NCI-H82 treated with DMSO at 0.1 percent for 48 hours (cell line): ENCODE results near the gene CDK14.
A peak's percentile ranks its signal among the peaks of the same experiment; 100 is the strongest.

ENCODE experiments used
- DNase-seq: peaks from one replicate; lab custom pipeline; 2025; ENCODE audit not compliant: unreplicated experiment; lab: John Stamatoyannopoulos, UW

CDK14 gene

GRCh38 chr7:90596671-90597562 is 796 bp downstream of the CDK14 start:
- peak; percentile 15 for DNase-seq

DNA sequence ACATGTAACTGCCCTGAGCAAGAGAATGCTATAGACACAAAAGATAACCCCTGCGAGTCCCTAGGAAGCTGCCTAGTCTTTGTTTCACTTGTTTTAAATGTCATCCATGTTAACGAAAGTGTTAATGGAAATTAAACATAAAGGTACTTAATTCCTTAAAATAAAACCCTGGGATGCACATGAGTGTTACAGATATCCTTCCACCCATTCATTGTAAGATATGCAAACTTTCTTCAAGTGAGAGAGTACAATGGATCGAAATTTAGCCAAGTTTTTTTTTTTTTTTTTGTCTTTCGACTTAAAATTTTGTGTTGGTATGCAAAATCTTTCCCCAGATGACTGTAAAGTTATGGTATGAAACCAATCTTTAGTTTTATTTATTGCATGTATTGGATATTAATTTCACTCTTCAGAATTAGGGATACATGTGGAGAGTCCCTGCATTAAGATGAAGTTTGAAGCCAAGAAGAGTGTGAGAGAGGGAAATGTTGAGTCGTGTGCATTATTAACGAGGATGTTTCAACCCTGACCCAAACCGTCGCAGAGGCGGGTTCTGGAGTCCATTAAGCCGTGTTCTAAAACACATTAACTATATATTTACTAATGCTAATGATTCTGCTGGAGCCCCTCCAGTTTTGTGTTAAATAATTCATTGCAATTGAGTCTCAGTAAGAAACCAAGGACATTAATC is 1.6 kb downstream of the CDK14 start:
- DNase-seq = peak; percentile 73

DNA sequence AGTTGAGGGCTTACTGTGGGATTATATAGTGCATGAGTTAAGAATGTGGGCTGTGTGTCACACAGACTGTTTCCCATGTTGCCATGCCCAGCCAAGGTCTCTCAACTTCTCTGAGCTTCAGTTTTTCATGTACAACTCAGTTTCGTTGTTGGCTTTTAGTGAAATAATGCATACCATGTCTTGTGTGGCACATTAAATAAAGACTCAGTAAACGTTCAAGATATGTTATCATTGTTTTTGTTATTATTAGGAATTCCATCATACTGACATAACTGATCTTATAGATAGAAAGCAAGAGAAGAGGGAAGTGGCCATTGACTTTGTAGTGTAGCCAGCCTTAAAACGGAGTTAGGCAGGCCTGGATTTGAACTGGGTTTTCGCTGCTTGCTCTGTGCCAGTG is 2.9 kb downstream of the CDK14 start:
- peak; percentile 8 for DNase-seq

DNA sequence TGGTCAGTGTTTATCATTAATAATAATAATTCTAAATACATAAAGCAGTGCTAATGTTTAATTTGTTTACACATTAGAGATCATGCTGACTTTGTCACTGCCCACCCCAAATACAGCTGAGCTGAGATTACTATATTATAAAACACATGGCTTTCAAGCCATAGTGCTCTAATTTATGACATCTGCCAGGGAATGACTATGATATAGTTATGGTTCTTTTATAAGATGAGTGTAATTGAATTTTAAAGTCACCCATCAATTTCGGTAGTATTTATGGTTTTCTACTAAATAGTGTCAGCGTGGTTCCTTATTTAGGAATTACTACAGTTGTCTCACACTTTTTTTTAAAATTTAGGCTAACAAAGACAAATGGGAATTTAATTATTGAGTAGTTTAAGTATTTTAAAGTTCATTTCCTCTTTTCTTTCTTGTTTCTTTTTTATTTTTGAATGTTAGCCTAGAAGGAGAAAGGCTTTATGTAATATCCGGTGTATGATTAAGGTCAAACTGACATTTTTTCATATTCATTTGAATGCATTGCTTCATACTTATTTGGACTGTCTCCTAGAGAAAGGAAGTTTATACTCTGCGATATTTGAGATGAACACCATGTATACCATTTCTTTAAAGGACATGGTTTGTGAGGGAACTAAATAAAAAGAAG is 3.9 kb downstream of the CDK14 start:
- DNase-seq = no peak

- DNase-seq = no peak
These were observed 6.2 kb downstream of the CDK14 start for GRCh38 chr7:90602303-90602702.

DNA sequence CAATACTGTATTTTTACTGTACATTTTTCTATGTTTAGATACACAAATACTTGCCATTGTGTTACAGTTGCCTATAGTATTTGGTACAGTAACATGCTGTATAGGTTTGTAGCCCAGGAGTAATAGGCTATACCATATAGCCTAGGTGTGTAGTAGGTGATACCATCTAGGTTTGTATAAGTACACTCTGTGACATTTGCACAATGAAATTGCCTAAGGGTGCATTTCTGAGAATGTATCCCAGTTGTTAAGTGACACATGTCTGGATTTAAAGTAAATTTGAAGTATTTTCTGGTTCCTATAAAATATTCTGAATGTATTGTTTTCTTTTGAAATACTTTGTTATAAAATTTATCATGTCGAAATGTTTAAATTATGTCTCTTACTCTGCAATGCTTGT is 7.2 kb downstream of the CDK14 start:
- no peak for DNase-seq

DNA sequence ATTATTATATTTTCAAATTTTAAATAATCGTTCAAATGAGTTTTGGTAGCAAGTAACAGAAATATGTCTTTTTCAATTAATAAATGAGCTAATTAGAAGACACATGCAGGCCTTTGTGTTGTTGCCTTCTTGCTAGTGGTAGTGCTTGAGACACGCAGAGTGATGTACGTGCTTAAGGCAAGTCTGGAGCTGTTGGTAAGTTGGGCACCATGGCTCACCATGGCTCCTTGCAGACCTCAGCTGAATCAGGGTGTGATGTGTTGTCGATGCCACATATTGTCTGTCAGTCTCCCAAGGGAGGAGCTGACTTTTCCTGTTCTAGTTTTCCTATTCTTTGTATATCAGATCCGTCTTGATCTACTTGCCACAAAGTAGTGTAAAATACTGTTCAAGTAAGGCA is 8.3 kb downstream of the CDK14 start:
- no peak for DNase-seq

- DNase-seq = peak; percentile 51
These were observed 8.9 kb downstream of the CDK14 start for GRCh38 chr7:90605055-90605454.

DNA sequence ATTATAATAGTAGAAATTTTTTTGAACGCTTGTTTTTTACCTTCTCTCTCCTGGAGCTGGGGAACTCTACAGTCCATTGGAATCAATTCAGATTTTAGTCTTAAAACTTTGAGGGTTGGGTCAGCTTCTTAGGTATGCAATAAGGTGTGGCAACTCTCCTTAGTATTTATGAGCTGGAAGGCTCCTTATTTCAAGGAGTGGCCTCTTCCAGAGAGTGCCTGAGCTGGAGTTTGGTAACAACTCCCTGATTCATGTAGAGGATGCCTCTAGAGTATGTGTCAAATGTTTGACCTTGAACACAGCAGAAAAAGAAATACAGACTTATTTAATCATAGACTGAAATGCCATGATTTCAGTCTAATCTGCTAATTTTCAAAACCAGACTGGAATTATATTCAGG is 11.1 kb downstream of the CDK14 start:
- DNase-seq = no peak

DNA sequence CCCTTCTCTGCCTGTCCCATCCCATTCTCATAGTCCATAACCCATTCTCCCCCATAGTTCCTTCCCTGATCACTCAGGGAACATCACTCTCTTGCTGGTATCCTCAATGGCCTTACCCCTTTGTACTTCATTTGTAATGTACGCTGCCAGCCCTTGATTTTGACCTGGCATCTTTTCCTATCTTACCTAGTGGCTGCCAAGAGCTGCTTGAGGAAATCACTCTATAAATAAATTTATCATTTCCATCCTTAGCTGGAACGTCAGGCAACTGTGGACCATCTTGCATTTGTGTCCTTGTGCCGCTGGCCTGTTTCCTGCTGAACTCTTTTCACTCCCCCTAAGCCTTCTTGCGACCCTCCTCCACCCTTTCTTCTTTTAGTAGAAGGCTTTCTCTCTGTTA is 14.0 kb downstream of the CDK14 start:
- DNase-seq = no peak

GRCh38 chr7:90611115-90611514 is 15.0 kb downstream of the CDK14 start:
- no peak for DNase-seq

GRCh38 chr7:90613088-90613498 is 17.0 kb downstream of the CDK14 start:
- DNase-seq = no peak

DNA sequence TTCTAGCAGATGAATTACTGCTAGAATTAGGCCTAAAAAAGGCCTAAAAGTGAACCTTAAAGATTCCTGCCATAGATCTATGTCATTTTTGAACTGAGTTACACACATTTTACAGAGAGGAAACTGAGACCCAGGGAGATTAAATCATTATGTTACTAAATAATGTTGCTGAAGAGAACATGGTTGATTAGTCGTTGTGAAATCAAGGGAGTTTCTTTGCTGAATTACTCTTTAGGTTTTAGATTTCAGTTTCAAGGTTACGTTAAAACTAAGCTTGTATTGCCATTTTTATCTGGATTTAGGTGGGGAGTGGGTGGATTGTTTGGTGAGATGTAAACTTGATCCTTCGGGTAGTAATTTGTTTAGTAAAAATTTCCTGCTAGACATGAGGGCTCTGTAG is 21.3 kb downstream of the CDK14 start:
- DNase-seq = no peak

- DNase-seq = no peak
These were observed 22.8 kb downstream of the CDK14 start for GRCh38 chr7:90618876-90619275.

- DNase-seq = no peak
These were observed 25.1 kb downstream of the CDK14 start for GRCh38 chr7:90621125-90621746.

- DNase-seq = peak; percentile 28
These were observed 25.6 kb downstream of the CDK14 start for GRCh38 chr7:90621747-90622140.

DNA sequence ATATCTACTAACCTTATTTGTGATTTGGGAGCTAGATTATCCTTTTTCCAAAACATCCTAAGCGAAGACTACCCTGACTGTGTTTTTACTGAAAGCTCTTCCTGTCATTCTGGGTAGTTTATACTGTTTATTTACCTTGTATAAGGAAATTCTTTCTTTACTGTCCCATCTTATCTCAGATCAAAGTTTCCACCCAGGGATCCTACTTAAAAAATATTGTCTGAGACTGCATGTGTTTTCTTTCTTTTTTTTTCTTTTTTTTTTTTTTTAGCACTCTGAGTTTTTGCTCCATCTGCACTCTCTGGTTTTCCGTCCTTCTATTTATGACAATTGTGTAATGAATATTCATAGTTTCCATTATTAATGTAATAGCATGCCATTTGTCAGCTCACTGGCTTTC is 26.5 kb downstream of the CDK14 start:
- no peak for DNase-seq

DNA sequence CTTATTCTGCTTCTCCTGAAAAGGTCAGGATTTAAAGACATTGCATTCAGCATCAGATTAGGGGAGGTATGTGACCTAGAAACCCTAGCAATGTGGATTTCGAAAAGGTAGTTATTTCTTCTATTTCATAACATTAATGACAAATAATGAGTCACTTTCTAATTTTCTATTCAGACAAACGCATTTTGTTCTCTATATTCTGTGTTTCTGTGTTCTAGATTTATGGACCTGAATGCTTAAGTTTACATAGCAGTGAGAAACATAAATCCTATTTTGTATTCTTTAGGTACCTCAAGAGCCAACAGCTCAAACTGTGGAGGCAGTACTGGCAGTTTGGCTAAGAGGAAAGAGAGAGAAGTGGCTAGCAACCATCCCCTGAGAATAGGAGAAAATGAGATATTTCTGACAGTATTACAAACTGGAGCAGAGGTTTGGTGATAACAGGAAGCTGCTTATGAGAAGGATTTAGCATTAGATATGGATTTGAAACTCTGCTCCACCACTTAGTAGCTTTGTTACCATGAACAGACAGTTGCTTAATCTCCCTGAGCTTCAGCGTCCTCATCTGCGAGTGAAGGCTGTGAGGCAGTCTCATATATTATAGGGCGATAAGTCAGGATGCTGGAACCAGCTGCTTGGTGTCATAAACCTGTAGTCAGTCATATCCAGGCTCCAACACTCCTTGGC is 28.2 kb downstream of the CDK14 start:
- peak; percentile 73 for DNase-seq

- no peak for DNase-seq
These were observed 28.9 kb downstream of the CDK14 start for GRCh38 chr7:90625051-90625450.

DNA sequence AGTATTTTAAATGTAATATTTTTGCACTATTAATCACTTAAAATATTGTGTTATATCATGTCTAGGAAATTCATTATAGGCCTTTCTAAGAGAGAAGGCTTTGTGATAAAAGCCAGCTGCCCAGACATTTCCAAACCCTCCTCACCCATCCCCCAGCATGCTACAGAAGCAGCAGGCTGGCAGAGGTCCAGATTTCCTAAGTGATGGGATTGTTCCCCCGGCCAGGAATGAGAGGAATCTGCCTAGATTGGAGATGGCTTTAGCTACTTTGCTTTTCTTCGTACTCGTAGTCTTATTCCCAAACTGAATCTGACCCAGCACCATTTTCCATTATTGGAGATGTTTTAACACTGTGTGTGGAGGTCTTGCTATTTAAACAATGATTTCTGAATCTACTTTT is 29.4 kb downstream of the CDK14 start:
- peak; percentile 93 for DNase-seq

- DNase-seq = no peak
These were observed 29.9 kb downstream of the CDK14 start for GRCh38 chr7:90626013-90626412.
